Embryonic facial prominence (tissue), 1 donor: ENCODE results near the gene SPN.
"Not testable (repeated sequence)": the region's sequence is repeated elsewhere in the genome, so short reads cannot be mapped to it uniquely, and the experiment has no call there.

Experiments used
- DNase-seq: peaks from one replicate; pipeline ENCODE4 v3.0.0-alpha.2; 2016; ENCODE audit errors: extremely low spot score

Gene SPN

GRCh38 chr16:29676989-29677785, 14.1 kb downstream of the SPN start:
- no peak for DNase-seq

DNA sequence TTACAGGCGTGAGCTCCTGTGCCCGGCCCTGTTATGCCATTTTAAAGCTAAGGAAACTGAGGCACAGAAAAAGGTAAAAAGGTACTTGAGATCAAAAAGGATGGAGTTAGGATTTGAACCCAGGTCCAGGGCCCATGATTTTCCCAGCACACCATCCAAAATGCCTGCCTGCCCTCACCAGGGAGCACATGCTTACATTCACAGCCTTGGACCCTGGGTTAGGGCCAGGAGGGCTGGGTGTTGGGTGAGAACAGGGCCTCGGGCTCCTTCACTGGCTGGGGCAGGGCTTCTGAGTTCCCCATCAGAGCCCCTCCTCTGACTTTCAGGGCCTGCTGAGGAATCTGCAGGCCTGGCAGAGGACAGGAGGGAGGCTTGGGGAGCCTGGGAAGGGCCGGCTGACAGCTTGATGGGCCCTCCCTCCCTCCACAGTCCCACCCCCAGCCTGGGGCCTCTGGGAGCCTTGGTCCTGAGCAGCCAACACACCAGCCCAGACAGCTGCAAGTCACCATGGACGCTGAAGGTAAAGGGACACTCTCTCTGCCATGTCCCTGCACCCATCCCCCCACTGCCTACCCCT, 15.7 kb downstream of the SPN start, which contains the start of gene QPRT:
Gene QPRT (plus strand): TSS at position 490 of the 577 bp plus-strand sequence. CDS start 18 bp downstream, at position 508.
- peak; percentile 12 for DNase-seq

DNA sequence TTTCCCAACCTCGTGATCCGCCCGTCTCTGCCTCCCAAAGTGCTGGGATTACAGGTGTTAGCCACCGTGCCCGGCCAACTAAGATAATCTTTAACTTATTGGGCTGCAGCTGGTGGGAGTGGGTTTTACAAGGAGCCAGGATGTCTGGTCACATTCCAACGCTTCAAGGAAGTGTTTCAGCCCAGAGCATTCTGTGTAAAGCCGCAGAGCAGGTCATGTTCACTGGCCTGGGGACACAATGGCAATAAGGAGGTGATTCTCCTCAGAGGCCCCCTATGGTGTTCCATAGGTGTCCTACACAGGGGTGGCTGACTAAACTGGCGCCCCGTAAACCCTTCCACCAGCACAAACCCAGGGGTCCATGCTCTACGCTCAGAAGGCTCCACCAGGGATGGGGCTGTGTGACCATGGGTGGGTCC, 17.1 kb downstream of the SPN start:
- DNase-seq, result no peak

- no peak for DNase-seq
Observed at GRCh38 chr16:29683543-29684090, 20.6 kb downstream of the SPN start.

DNA sequence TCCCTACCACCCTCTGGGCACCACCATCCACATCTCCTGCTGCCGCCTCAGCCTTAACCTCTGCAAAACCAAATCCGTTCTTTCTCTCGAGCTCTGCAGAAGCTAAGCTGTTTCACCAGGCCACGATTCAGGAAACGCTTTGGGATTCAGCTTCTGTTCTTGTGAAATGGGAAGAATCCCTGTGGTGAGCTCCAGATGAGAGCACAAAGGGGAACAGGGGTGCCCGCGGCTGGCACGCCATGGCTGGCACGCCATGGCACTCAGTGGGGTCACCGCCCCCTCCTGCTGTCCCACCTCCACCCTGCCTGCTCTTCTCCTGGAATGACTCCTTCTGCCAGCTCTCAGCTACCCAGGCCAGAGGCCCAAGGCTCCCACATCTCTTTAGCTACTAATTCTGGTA, 21.6 kb downstream of the SPN start:
- DNase-seq, result no peak

DNA sequence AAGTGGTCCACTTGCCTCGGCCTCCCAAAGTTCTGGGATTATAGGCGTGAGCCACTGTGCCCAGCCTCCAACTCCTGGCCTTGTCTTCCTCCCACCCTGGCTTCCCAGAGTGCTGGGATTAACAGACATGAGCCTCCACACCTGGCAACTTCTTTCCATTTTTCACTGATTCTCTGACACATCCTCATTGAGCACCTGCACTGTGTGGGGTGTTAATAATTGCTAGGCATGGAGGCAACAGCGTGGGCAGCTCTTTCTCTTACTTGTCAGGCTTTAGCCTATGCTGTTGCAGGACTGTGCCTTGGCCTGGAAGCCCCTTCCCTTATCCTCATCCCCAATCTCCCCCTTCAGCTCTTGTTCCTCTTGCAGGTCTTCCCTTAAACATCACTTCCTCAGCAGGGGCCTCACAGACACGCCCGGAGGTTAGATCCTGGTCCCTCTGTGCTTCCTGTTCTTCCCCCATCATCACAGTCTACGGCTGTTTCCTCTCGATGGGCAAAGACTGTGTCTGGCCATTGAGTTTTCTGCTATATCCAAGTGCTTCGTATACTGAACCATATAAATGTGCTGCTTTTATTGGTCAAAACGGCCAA, 23.8 kb downstream of the SPN start:
- no peak for DNase-seq

- DNase-seq, result no peak
Observed at GRCh38 chr16:29687755-29688154, 24.7 kb downstream of the SPN start.

- DNase-seq, result no peak
Observed at GRCh38 chr16:29688172-29688571, 25.1 kb downstream of the SPN start.

- DNase-seq, result not testable (repeated sequence)
Observed at GRCh38 chr16:29689490-29690351, 26.7 kb downstream of the SPN start.

DNA sequence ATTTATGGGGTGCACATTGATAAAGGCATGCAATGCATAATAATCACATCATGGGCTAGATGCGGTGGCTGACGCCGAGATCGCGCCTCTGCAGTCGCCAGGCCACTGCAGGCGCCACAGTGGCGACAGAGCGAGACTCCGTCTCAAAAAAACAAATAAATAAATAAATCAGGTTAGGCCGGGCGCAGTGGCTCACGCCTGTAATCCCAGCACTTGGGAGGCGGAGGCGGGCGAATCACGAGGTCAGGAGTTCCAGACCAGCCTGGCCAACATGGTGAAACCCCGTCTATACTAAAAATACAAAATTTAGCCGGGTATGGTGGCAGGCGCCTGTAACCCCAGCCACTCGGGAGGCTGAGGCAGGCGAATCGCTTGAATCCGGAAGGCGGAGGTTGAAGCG, 29.6 kb downstream of the SPN start:
- not testable (repeated sequence) for DNase-seq

- no peak for DNase-seq
Observed at GRCh38 chr16:29694384-29695195, 31.5 kb downstream of the SPN start.

DNA sequence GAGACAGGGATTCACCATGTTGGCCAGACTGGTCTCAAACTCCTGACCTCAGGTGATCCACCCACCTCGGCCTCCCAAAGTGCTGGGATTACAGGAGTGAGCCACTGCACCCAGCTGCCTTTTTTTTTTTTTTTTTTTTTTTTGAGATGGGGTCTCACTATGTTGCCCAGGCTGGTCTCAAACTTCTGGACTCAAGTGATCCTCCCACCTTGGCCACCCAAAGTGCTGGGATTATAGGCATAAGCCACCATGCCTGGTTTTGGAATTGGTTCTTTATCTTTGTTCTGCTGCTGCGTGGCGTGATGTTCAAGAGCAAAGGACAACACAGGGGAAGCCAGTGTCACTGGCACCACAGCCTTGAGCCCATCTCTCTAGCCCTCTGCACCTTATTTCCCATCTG, 32.6 kb downstream of the SPN start:
- not testable (repeated sequence) for DNase-seq

- DNase-seq, result no peak
Observed at GRCh38 chr16:29696881-29697331, 33.9 kb downstream of the SPN start.

DNA sequence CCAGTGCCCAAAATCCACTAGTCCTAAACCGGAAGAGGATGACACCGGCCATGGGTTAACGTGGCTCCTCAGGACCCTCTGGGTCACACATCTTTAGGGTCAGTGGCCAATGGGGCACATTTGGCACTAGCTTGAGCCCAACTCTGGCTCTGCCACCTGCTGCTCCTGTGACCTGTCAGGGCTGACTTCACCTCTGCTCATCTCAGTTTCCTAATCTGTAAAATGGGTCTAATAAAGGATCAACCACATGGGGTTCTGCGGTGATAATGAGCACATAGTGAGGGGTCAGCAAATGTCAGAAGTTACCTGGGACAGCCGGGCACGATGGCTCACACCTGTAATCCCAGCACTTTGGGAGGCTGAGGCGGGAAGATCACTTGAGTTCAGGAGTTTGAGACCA, 34.3 kb downstream of the SPN start:
- DNase-seq, result no peak

DNA sequence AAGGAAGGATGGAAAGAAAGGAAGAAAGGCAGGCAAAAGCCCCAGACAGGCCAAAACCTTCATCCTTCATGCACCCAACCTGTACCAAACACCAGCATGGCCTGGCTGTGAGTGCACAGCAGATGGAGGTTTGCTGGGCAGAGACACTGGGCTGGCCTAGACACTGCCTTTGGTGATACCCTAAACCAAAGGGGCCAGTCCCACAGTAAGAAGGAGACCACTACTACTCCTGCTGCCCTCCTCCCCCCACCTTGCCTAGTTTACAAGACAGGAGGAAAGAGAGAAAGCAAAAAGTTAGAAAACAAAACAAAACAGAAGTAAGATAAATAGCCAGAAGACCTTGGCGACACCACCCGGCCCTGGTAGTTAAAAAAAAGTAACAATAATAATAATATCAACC, 35.0 kb downstream of the SPN start:
- no peak for DNase-seq

GRCh38 chr16:29698484-29699323, 35.7 kb downstream of the SPN start:
- DNase-seq, result no peak

DNA sequence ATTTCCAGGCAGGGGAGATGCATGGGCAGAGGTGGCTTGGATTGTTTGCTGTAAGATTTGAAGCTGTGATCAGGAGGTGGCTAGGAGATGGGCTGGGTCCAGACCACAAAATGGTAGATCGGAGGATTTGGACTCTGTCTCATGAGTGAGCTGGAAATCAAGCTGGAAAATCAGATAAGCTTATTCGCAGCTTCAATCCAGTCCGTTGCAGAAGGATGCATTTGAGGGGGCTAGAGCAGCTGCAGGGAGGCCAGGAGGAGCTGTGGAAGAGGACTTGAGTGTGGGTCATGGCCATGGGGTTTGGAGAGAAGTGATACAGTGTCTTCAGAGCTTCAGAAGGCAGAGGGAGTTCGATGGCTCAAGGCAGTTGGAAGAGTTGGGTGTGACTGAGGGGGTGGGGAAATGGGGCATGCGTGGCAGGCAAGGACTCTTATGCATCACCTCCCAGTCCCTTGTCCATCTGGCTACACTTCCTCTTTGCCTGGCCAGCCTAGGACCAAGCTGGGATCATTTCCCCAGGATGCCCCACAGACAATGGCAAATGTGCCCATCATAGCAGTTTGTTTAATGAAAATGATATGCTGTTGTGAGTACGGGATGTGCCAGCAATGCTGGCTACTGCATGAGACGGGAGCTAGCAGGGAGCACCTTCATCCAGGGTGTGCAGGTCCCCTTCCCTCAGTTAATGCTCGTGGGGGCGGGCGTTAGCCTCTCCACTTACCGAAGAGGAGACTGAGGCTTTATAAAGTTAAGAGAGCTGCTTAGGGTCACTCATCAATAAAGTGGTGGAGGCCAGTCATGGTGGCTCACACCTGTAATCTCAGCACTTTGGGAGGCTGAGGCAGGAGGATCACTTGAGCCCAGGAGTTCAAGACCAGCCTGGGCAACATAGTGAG, 36.5 kb downstream of the SPN start:
- DNase-seq, result no peak

DNA sequence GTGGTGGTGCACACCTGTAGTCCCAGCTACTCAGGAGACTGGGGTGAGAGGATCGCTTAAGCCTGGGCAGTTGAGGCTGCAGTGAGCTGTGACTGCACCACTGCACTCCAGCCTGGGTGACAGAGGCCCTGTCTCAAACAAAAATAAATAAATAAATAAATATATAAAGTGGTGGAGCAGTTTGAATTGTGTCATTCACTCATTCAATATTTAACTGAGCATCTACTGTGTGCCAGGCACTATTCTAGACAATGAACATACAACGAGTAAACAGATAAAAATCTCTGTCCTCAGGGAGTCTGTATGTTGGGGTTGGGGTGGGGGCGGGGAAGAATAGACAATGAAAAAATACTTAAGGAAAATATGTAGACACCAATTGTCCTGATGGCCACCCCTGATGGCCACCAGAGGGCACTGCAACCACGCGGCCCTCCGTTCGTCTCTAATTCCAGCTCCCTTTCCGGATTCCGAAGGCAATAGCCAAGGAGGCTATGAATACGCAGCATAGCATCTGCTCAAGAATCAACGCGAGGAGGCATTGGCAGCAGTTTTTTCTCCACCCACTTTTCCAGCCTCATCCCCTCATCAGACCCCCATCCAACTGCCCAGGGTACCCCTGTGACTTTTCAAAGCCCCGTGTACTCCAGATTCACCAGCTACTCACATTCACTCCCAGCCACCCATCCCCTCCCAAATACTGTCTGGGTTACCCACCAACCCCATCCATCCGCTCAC, 37.4 kb downstream of the SPN start:
- DNase-seq, result peak; percentile 32
